Calu3 (cell line): ENCODE measurements around the gene HSPA14. TPM values are rescaled to one million over a fixed set of nuclear protein-coding genes. Genes with fewer than 3 reads are reported as not detected.

Experiments used
- BruUV-seq: library from RNA; stranded (reverse); fragments of 400-500 nt; replicated peaks from 2 replicates; lab custom pipeline; 2021; lab: Mats Ljungman, UMichigan
- CTCF ChIA-PET: fragments of 300-600 bp; sonication (Branson Sonifier 250); formaldehyde crosslinking; loops from one replicate; lab custom pipeline; 2022; ENCODE audit warnings: antibody characterized with exemption; lab: Charles Lee
- DNase-seq: peaks from one replicate; pipeline ENCODE4 v3.0.0; 2022
- H3K27ac Mint-ChIP-seq: one replicate; pipeline ENCODE4 v1.8.0; 2022; ENCODE audit warnings: mixed read lengths; ENCODE audit not compliant: unreplicated experiment
- H3K27me3 Mint-ChIP-seq: one replicate; pipeline ENCODE4 v1.8.0; 2022; ENCODE audit warnings: mixed read lengths; ENCODE audit not compliant: unreplicated experiment
- H3K36me3 Mint-ChIP-seq: one replicate; pipeline ENCODE4 v1.8.0; 2022; ENCODE audit warnings: mild to moderate bottlenecking, moderate library complexity, mixed read lengths; ENCODE audit not compliant: insufficient read depth, unreplicated experiment
- H3K4me1 Mint-ChIP-seq: one replicate; pipeline ENCODE4 v1.8.0; 2022; ENCODE audit warnings: mild to moderate bottlenecking, low read depth, mixed read lengths; ENCODE audit not compliant: unreplicated experiment
- H3K4me3 Mint-ChIP-seq: one replicate; pipeline ENCODE4 v1.8.0; 2022; ENCODE audit warnings: mild to moderate bottlenecking, low read depth, moderate library complexity, mixed read lengths; ENCODE audit not compliant: unreplicated experiment
- H3K9me3 Mint-ChIP-seq: one replicate; pipeline ENCODE4 v1.8.0; 2022; ENCODE audit warnings: low read depth, mixed read lengths; ENCODE audit not compliant: unreplicated experiment
- intact Hi-C: fragments of 100-400 bp; cut with micrococcal nuclease; formaldehyde crosslinking; loops from one replicate; pipeline ENCODE4 v1.10.0; 2022; ENCODE audit not compliant: unreplicated experiment
- total RNA-seq: library from RNA; stranded (reverse); gene quantifications from 2 replicates; pipeline ENCODE4 v1.2.3, GENCODE V29; 2022
- TF ChIP-seq, protein P1 (sequence below): fragments of 200-600 bp; IDR thresholded peaks from one replicate; pipeline ENCODE4 v1.8.0; 2022; ENCODE audit warnings: antibody characterized with exemption; ENCODE audit not compliant: unreplicated experiment

Gene HSPA14
- total RNA-seq, 1 experiment from 2014 or later = 22.9 TPM

DNA sequence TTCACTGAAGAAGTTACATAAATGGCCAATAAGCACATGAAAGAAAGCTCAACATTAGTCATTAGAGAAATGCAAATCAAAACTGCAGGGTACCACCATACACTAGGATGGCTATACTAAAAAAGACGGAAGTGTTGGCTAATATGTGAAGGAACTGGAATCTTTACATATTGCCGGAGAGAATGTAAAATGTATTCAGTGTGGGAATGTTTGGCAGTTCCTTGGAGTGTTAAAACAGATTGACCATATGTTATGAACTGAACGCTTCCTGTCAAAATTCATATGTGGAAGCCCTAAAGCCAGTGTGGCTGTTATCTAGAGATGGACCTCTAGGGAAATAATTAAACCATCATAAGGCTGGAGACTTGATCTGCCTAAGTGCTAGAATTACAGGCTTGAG is 73.7 kb downstream of the HSPA14 start:
- no peaks in the 10 kb centered on the region for H3K4me1 Mint-ChIP-seq
- peaks cover 46% of the 10 kb centered on the region for H3K36me3 Mint-ChIP-seq
- H3K27ac Mint-ChIP-seq = peak overlapping the region; percentile 19
- intact Hi-C loops = no loop called here
- TF ChIP-seq, protein P1, sequence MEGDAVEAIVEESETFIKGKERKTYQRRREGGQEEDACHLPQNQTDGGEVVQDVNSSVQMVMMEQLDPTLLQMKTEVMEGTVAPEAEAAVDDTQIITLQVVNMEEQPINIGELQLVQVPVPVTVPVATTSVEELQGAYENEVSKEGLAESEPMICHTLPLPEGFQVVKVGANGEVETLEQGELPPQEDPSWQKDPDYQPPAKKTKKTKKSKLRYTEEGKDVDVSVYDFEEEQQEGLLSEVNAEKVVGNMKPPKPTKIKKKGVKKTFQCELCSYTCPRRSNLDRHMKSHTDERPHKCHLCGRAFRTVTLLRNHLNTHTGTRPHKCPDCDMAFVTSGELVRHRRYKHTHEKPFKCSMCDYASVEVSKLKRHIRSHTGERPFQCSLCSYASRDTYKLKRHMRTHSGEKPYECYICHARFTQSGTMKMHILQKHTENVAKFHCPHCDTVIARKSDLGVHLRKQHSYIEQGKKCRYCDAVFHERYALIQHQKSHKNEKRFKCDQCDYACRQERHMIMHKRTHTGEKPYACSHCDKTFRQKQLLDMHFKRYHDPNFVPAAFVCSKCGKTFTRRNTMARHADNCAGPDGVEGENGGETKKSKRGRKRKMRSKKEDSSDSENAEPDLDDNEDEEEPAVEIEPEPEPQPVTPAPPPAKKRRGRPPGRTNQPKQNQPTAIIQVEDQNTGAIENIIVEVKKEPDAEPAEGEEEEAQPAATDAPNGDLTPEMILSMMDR = no peak
- H3K4me3 Mint-ChIP-seq = no peak overlapping the region
- H3K9me3 Mint-ChIP-seq = peaks cover 4% of the 10 kb centered on the region
- CTCF ChIA-PET = no interaction called here
- H3K27me3 Mint-ChIP-seq = no peaks in the 10 kb centered on the region
- no peak for DNase-seq
- no TSS peak for BruUV-seq

DNA sequence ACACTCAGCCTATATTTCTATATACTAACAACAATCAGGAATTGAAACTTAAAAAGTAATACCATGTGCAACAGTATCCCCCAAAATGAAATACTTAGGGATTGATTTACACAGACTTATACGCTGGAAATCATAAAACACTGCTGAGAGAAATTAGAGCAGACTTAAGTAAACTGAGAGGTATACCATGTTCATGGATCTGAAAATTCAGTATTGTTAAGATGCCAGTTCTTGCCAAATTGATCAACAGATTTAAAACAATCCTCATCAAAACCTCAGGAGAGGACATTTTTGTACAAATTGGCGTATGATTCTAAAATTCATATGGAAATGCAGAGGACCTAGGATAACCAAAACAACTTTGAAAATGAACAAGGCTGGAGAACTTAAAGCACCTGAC is 78.5 kb downstream of the HSPA14 start:
- DNase-seq = no peak
- Mint-ChIP-seq H3K27ac (no peak overlapping the region), H3K4me1 (no peaks in the 10 kb centered on the region), H3K4me3 (no peak overlapping the region), H3K9me3 (peaks cover 4% of the 10 kb centered on the region), H3K27me3 (no peaks in the 10 kb centered on the region), H3K36me3 (peaks cover 58% of the 10 kb centered on the region)
- CTCF ChIA-PET = no interaction called here
- TF ChIP-seq, protein P1 = no peak
- intact Hi-C loops = no loop called here
- BruUV-seq = no TSS peak

DNA sequence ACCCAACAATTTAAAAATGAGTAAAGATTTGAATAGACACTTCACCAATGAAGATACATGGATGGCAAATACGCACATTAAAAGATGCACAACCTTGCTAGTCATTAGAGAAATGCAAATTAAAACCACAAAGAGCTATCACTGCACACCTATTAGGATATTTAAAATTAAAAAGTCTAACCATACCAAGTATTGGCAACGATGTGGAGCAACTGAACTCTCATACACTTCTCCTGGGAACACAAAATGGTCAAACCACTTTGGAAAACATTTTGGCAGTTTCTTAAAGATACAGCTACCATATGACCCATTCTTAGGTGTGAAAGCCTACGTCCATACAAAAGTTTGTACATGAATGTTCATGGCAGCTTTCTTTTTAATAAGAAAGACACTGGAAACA is 79.7 kb downstream of the HSPA14 start:
- Mint-ChIP-seq H3K4me3 (no peak overlapping the region), H3K4me1 (no peaks in the 10 kb centered on the region), H3K27me3 (no peaks in the 10 kb centered on the region), H3K9me3 (peaks cover 4% of the 10 kb centered on the region), H3K36me3 (peaks cover 62% of the 10 kb centered on the region), H3K27ac (no peak overlapping the region)
- DNase-seq = no peak
- TF ChIP-seq, protein P1 = no peak
- CTCF ChIA-PET = interaction anchor here (0.7 kb wide), 1 partner anchor 109 kb away, joined by 4 read pairs; no protein-coding TSS in a partner anchor
- no TSS peak for BruUV-seq
- intact Hi-C loops = no loop called here

DNA sequence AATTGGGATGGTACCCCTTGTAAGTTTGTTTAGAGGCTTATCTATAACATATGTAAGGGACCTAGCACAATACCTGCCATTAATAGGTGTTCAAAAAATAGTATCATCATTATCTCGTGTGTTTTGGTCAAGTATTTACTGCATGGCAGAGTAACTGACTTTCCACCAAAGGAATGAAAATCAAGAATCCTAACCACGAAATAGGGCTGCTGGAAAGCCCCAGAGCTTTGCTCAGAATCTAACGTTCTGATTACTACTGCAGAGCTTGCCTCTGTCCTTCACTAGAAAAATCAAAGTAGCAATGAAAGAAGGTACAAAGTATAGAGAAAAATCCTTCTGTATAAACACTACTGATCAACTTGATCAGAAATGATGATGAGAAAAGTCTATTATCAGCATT is 80.9 kb downstream of the HSPA14 start:
- H3K27me3 Mint-ChIP-seq = no peaks in the 10 kb centered on the region

More for the DNA sequence above, 80.9 kb downstream of the HSPA14 start:
- no peak overlapping the region for H3K4me3 Mint-ChIP-seq
- TF ChIP-seq, protein P1 = no peak
- no peak overlapping the region for H3K27ac Mint-ChIP-seq
- no TSS peak for BruUV-seq
- H3K36me3 Mint-ChIP-seq = peaks cover 58% of the 10 kb centered on the region
- DNase-seq = no peak
- H3K4me1 Mint-ChIP-seq = no peaks in the 10 kb centered on the region
- intact Hi-C loops = no loop called here
- H3K9me3 Mint-ChIP-seq = peaks cover 4% of the 10 kb centered on the region
- CTCF ChIA-PET = no interaction called here

Other genes starting within 250 kb of the HSPA14 start
- gene FAM107B, start 63.4 kb upstream of the HSPA14 start, total RNA-seq = 164 and 168 TPM in 2 replicates
- gene CDNF, start 269 bp upstream of the HSPA14 start, total RNA-seq = 2.3 and 2.4 TPM in 2 replicates
- gene MSANTD7, start within 50 bp of the HSPA14 start, total RNA-seq = 21.9 and 23.6 TPM in 2 replicates
- 32.0 and 33.7 TPM in 2 replicates for gene SUV39H2, start 40.6 kb downstream of the HSPA14 start, total RNA-seq
- gene DCLRE1C, start 115.8 kb downstream of the HSPA14 start, total RNA-seq = 21.2 and 26.3 TPM in 2 replicates
- not detected in 2 replicates for gene MEIG1, start 121.1 kb downstream of the HSPA14 start, total RNA-seq
- not detected in 2 replicates for gene OLAH, start 205.6 kb downstream of the HSPA14 start, total RNA-seq